Breast epithelium (tissue), 3 donors: Measurements from ENCODE around the gene HGD.

Experiments used
- POLR2A ChIP-seq: fragments of 450-650 bp; IDR thresholded peaks from one replicate; pipeline ENCODE4 v1.6.1; 2016; ENCODE audit warnings: antibody characterized with exemption, mild to moderate bottlenecking, moderate library complexity
- TF ChIP-seq, protein P1 (sequence below), 3 donors: fragments of 450-650 bp; IDR thresholded peaks; one replicate each; pipeline ENCODE4 v1.5.1; 2016 to 2017; ENCODE audit warnings: antibody characterized with exemption in 3 of 3, mild to moderate bottlenecking in 3 of 3, moderate library complexity in 3 of 3

DNA sequence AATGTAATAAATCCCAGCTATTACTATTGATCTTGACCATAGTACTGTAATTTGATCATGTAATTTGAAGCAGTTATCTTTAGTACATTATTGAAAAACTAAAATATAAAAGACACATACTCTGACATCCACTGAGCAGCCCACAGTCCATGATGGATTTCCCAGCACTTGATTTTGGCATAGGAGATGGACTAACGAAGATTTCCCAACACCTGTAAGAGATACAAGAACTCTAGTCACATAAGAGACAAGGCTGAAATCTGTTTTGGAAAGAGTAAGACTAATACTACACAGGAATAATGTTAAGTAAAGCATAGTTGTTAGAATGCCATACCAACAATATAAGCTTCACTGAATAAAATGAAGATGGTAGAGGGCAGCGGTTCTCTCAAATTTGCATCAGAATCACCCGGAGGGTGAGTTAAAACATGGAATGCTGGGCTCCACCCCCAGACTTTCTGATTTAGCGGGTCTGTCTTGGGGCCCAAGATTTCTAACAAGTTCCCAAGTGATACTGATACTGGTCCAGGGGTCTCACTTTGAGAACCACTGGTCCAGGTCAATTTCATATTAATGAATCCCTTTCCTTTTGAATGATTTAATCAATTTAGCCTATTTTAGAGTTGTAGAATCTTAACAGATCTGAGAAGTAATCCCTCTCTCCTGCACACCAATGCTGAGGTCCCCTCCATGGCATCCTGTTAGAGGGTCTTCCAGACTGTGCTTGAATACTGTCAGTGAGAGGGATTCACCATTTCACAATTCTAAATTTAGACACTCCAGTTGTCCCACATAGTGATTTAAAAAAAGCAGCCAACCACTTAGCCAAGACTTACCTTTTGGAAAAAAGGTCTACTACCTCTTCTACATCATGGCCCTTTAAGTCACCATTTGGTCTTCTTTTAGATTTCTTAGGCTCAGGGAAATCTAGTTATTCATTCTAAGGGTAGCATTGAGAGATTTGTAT lies 48.8 kb upstream of the HGD start:
- TF ChIP-seq, protein P1, sequence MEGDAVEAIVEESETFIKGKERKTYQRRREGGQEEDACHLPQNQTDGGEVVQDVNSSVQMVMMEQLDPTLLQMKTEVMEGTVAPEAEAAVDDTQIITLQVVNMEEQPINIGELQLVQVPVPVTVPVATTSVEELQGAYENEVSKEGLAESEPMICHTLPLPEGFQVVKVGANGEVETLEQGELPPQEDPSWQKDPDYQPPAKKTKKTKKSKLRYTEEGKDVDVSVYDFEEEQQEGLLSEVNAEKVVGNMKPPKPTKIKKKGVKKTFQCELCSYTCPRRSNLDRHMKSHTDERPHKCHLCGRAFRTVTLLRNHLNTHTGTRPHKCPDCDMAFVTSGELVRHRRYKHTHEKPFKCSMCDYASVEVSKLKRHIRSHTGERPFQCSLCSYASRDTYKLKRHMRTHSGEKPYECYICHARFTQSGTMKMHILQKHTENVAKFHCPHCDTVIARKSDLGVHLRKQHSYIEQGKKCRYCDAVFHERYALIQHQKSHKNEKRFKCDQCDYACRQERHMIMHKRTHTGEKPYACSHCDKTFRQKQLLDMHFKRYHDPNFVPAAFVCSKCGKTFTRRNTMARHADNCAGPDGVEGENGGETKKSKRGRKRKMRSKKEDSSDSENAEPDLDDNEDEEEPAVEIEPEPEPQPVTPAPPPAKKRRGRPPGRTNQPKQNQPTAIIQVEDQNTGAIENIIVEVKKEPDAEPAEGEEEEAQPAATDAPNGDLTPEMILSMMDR (IDR thresholded peaks at IDR 0.05) = no peak
- TF ChIP-seq POLR2A = no peak
